BJ (cell line): ENCODE results near the gene CRYBG2. TPM values are rescaled to one million over a fixed set of nuclear protein-coding genes. Genes with fewer than 3 reads are reported as not detected.

Experiments
- CTCF ChIA-PET: fragments of 350-600 bp; formaldehyde crosslinking; extraction: SDS; loops from one replicate; lab custom pipeline; 2021; ENCODE audit warnings: antibody characterized with exemption, inconsistent platforms; lab: Yijun Ruan, JAX
- POLR2A ChIA-PET: fragments of 300-600 bp; sonication (Branson Sonifier 250); formaldehyde crosslinking; extraction: SDS; loops from one replicate; lab custom pipeline; 2021; ENCODE audit warnings: antibody characterized with exemption; lab: Charles Lee
- DNase-seq: peaks from one replicate; pipeline ENCODE4 v3.0.0-alpha.2; 2011; ENCODE audit warnings: low read depth
- H3K27me3 ChIP-seq: 2 replicates; pipeline ENCODE4 v1.6.0; 2011; ENCODE audit warnings: low read length; ENCODE audit not compliant: control insufficient read depth, insufficient read depth
- H3K36me3 ChIP-seq: 2 replicates; pipeline ENCODE4 v1.5.1; 2011; ENCODE audit warnings: low read length; ENCODE audit not compliant: control insufficient read depth, insufficient read depth
- H3K4me3 ChIP-seq: 2 replicates; pipeline ENCODE4 v1.5.1; 2011; ENCODE audit warnings: low read depth, mild to moderate bottlenecking, control low read depth, low read length
- polyA plus RNA-seq: library from polyadenylated mRNA; depleted of rRNA; stranded (reverse); fragments of >200 nt; gene quantifications from 2 replicates; pipeline ENCODE4 v1.2.3, GENCODE V29; 2011
- TF ChIP-seq, protein P1 (sequence below): IDR thresholded peaks from 2 replicates; pipeline ENCODE4 v1.5.1; 2011; ENCODE audit warnings: low read depth, mild to moderate bottlenecking, control low read depth, inconsistent platforms, low read length, moderate library complexity; ENCODE audit not compliant: insufficient read depth

CRYBG2 gene
- polyA plus RNA-seq, 1 experiment = 0.44 TPM

DNA sequence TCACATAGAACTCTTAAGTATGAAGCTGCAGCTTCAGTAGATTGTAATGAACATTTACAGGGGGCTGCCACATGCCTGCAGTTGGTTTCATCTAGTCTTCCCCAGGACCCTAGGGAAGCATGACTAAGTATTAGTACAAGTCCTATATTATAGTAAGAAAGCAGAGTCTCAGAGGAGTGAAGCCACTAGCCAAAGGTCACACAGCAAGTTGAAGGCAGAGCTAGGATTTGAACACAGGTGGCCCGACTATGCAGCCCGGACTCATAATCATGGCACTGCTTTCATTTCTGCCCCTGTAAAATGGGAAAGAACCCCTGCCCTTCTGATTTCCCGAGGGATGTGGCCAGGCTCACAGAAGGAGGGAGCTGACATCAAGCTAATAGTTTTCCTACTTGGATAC is 8.4 kb upstream of the CRYBG2 start:
- H3K27me3 ChIP-seq = peaks cover 26% of the 10 kb centered on the region
- no peak for DNase-seq
- no peak overlapping the region for H3K4me3 ChIP-seq
- no peaks in the 10 kb centered on the region for H3K36me3 ChIP-seq
- TF ChIP-seq, protein P1, sequence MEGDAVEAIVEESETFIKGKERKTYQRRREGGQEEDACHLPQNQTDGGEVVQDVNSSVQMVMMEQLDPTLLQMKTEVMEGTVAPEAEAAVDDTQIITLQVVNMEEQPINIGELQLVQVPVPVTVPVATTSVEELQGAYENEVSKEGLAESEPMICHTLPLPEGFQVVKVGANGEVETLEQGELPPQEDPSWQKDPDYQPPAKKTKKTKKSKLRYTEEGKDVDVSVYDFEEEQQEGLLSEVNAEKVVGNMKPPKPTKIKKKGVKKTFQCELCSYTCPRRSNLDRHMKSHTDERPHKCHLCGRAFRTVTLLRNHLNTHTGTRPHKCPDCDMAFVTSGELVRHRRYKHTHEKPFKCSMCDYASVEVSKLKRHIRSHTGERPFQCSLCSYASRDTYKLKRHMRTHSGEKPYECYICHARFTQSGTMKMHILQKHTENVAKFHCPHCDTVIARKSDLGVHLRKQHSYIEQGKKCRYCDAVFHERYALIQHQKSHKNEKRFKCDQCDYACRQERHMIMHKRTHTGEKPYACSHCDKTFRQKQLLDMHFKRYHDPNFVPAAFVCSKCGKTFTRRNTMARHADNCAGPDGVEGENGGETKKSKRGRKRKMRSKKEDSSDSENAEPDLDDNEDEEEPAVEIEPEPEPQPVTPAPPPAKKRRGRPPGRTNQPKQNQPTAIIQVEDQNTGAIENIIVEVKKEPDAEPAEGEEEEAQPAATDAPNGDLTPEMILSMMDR = no peak
- ChIA-PET POLR2A (no interaction called here), CTCF (interaction anchor here (0.9 to 5.3 kb wide), 9 partner anchors 9 to 193 kb away, joined by 3 to 78 read pairs (median 5); partner anchors contain the start of genes CEP85 and ZNF593)

- no peak for DNase-seq
- H3K27me3 ChIP-seq = peaks cover 26% of the 10 kb centered on the region
- TF ChIP-seq, protein P1 = no peak
- ChIA-PET POLR2A (interaction anchor here (0.6 kb wide), 1 partner anchor 78 kb away, joined by 3 read pairs; no protein-coding TSS in a partner anchor), CTCF (interaction anchor here (0.9 to 5.3 kb wide), 10 partner anchors 10 to 192 kb away, joined by 3 to 78 read pairs (median 5); partner anchors contain the start of genes CEP85 and ZNF593)
- H3K4me3 ChIP-seq = no peak overlapping the region
- H3K36me3 ChIP-seq = no peaks in the 10 kb centered on the region
Observed at GRCh38 chr1:26361605-26362122, 7.7 kb upstream of the CRYBG2 start.

- H3K27me3 ChIP-seq = peaks cover 26% of the 10 kb centered on the region
- H3K4me3 ChIP-seq = no peak overlapping the region
- H3K36me3 ChIP-seq = no peaks in the 10 kb centered on the region
- POLR2A ChIA-PET = interaction anchor here (0.6 kb wide), 1 partner anchor 78 kb away, joined by 3 read pairs; no protein-coding TSS in a partner anchor
- no peak for DNase-seq
- TF ChIP-seq, protein P1 = no peak
- CTCF ChIA-PET = interaction anchor here (1.3 to 5.3 kb wide), 6 partner anchors 10 to 191 kb away, joined by 5 to 78 read pairs (median 8); partner anchors contain the start of genes CEP85 and ZNF593
Observed at GRCh38 chr1:26360807-26361604, 7.1 kb upstream of the CRYBG2 start.

DNA sequence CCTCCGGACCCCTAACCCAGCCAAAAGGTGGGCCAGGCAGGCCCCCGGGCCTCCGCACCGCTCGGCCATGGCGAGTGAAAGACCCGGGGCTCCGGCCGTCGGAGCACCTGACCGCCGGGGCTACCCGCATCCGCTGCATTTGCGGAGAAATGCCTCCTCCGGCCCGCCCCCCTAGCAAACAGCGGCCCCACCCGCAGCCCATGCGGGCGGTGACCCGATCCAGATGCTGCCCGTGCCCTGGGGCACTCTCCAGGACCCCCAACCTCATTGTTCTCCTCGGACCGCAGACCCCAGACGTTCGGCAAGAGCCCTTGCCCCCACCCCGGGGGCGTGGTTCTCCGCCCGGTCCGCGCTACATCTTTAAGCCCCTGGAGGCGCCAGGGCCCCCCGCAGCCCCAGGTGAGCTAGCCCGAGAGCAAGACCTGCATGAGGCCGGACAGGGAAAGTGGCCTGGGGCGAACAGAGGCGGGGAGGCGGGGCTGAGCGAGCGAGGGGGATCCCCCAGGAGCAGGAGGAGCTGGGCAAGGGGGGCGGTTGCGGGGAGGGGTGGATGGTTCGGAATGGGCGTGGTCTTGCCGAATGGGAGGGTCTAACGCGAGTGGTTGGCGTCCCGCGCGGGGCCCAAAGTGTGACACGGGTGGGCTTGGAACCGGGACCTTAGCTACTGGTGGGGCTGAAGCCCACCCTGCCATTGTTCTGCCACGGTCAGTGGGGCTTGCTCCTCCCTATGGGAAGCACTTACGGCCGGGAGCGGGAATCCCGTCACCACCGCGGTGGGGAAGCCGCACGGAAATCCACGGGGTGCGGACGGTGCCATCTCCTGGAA is 6.3 kb upstream of the CRYBG2 start:
- peaks cover 27% of the 10 kb centered on the region for H3K27me3 ChIP-seq
- H3K4me3 ChIP-seq = peak overlapping the region; percentile 19; the same call in 1 of the 2 replicates
- POLR2A ChIA-PET = no interaction called here
- no peaks in the 10 kb centered on the region for H3K36me3 ChIP-seq
- CTCF ChIA-PET = interaction anchor here (2.1 to 5.3 kb wide), 3 partner anchors 9 to 84 kb away, joined by 5 to 28 read pairs (median 7); no protein-coding TSS in a partner anchor
- TF ChIP-seq, protein P1 = no peak
- DNase-seq = no peak
